Upper lobe of left lung (tissue), 6 donors: ENCODE data around the gene ITGA8. TPM values are rescaled to one million over a fixed set of nuclear protein-coding genes. Genes with fewer than 3 reads are reported as not detected.

Source experiments
- ATAC-seq, 2 donors: fragments of 200-7000 bp; cut with Tn5 transposase; one replicate each; pipeline ENCODE4 v1.9.1; 2022; ENCODE audit warnings: mild to moderate bottlenecking in 2 of 2, moderate library complexity in 2 of 2; ENCODE audit not compliant: low FRiP score in 2 of 2
- DNase-seq, 2 donors: peaks; one replicate each; pipeline ENCODE4 v3.0.0-alpha.2; 2019 to 2020
- H3K27ac ChIP-seq, 4 donors: fragments of 200-600 bp; sonication (generic); one replicate each; pipeline ENCODE4 v1.5.1; 2016 to 2019
- H3K27me3 ChIP-seq, 4 donors: fragments of 200-600 bp; sonication (generic); one replicate each; pipeline ENCODE4 v1.5.1; 2017 to 2019
- H3K36me3 ChIP-seq, 4 donors: fragments of 200-600 bp; sonication (generic); one replicate each; pipeline ENCODE4 v1.5.1; 2016 to 2019
- H3K4me1 ChIP-seq, 4 donors: fragments of 200-600 bp; sonication (generic); one replicate each; pipeline ENCODE4 v1.5.1; 2018 to 2019
- H3K4me3 ChIP-seq, 4 donors: fragments of 200-600 bp; sonication (generic); one replicate each; pipeline ENCODE4 v1.5.1; 2017 to 2019; ENCODE audit warnings: mild to moderate bottlenecking in 2 of 4, moderate library complexity in 1 of 4
- H3K9me3 ChIP-seq, 4 donors: fragments of 200-600 bp; sonication (generic); one replicate each; pipeline ENCODE4 v1.5.1; 2018 to 2019
- CTCF ChIP-seq, 6 experiments: fragments of 450-650 bp in 4 of 6; fragments of 200-600 bp in 2 of 6; sonication (generic) in 2 of 6; IDR thresholded peaks; one replicate each; pipeline ENCODE4 v1.5.1; 2016 to 2019; ENCODE audit warnings: antibody characterized with exemption in 6 of 6
- EP300 ChIP-seq, 4 donors: sonication (generic); formaldehyde crosslinking; IDR thresholded peaks; one replicate each; pipeline ENCODE4 v1.5.1; 2017; ENCODE audit warnings: antibody characterized with exemption in 4 of 4, control low read depth in 2 of 4
- POLR2A ChIP-seq, 4 donors: fragments of 450-650 bp; IDR thresholded peaks; one replicate each; pipeline ENCODE4 v1.5.1; 2016 to 2017; ENCODE audit warnings: antibody characterized with exemption in 4 of 4, mild to moderate bottlenecking in 2 of 4
- POLR2AphosphoS5 ChIP-seq, 2 donors: sonication (generic); formaldehyde crosslinking; IDR thresholded peaks; one replicate each; pipeline ENCODE4 v1.5.1; 2017; ENCODE audit warnings: antibody characterized with exemption in 2 of 2
- WGBS, 2 donors: methylation state at CpG; one replicate each; pipeline ENCODE4 v1.1.5; 2017 to 2018; 5-methylcytosine and 5-hydroxymethylcytosine counted together
- total RNA-seq, 6 donors: library from RNA; depleted of rRNA in 4 of 6; stranded (reverse); fragments of >200 nt in 4 of 6; gene quantifications; one replicate each; pipeline versions ENCODE4 v1.1.0 to v1.2.1, GENCODE V29; 2016 to 2021
- donor health status: DM: no; HTN: no; CAD: no; lungs with moderate emphysema.
- donor health status: DM: no; HTN: yes; CAD: no; lungs with severe emphysema.

ITGA8 gene
- total RNA-seq, 6 donors from 2014 or later: 18.2 to 40.3 (median 26.4) TPM

- TF ChIP-seq POLR2AphosphoS5 (IDR thresholded peaks at IDR 0.05) (no peak), CTCF (IDR thresholded peaks at IDR 0.05) (no peak), EP300 (IDR thresholded peaks at IDR 0.05) (no peak), POLR2A (IDR thresholded peaks at IDR 0.05) (no peak)
- ATAC-seq: no peak
- no peaks in the 10 kb centered on the region for H3K9me3 ChIP-seq
Measured at GRCh38 chr10:15759265-15759664, 39.5 kb upstream of the ITGA8 start.

DNA sequence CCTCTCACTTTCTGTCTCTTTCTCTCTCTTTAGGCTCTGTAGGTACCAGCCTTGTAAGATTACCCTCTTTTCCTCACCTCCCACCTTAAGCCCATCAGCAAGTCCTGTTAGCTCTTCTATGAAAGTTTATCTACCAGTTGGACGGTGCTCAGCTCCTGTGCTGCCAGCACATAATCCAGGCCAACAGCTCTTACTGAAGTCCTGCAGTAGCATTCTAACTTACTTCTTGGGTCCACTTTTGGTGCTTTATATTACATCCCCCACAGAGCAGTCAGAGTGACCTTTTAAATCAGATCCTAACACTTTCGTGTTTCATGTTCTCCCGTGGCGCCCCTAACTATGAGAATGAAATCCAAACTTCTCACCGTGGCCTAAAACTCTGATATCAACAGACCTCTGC is 38.9 kb upstream of the ITGA8 start:
- ATAC-seq (no peak), DNase-seq (no peak)
- WGBS, 2 donors: 84 to 87% methylated on average over 5 of the region's 5 CpGs
- no peaks in the 10 kb centered on the region for H3K9me3 ChIP-seq
- no peak for TF ChIP-seq POLR2AphosphoS5 (IDR thresholded peaks at IDR 0.05)
- TF ChIP-seq CTCF (IDR thresholded peaks at IDR 0.05): no peak
- TF ChIP-seq POLR2A (IDR thresholded peaks at IDR 0.05): no peak
- TF ChIP-seq EP300 (IDR thresholded peaks at IDR 0.05): no peak
- H3K27ac ChIP-seq: no peak overlapping the region
- no peaks in the 10 kb centered on the region for H3K4me1 ChIP-seq
- H3K36me3 ChIP-seq: no peaks in the 10 kb centered on the region
- no peak overlapping the region for H3K4me3 ChIP-seq
- H3K27me3 ChIP-seq: no peaks in the 10 kb centered on the region

More at GRCh38 chr10:15759265-15759664, 39.5 kb upstream of the ITGA8 start:
- no peak overlapping the region for H3K27ac ChIP-seq
- no peaks in the 10 kb centered on the region for H3K27me3 ChIP-seq
- no peak for DNase-seq
- no peaks in the 10 kb centered on the region for H3K4me1 ChIP-seq
- H3K4me3 ChIP-seq: no peak overlapping the region
- no peaks in the 10 kb centered on the region for H3K36me3 ChIP-seq

DNA sequence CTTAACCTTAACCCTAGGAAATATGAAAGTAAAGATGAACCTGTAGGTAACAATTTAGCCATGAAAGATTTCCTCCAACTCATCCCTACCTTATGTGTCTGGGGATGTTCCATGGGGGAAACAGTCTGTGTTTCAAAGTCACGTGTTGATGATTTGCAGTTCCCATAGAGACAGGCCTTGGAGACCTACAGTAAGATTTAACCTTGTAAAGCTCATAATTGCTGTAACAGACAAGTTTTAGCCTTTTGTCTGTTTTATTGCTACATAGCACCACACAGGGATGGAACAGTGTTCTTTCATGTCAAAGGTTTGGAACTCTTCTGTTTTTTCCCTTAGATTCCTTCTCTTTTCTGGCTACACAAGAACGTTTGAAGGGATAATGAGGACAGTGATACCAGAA is 35.2 kb upstream of the ITGA8 start:
- WGBS, 2 donors: 54 to 56% methylated on average over 2 of the region's 2 CpGs
- TF ChIP-seq POLR2AphosphoS5 (IDR thresholded peaks at IDR 0.05) (no peak), CTCF (IDR thresholded peaks at IDR 0.05) (no peak), EP300 (IDR thresholded peaks at IDR 0.05) (no peak), POLR2A (IDR thresholded peaks at IDR 0.05) (no peak)

DNA sequence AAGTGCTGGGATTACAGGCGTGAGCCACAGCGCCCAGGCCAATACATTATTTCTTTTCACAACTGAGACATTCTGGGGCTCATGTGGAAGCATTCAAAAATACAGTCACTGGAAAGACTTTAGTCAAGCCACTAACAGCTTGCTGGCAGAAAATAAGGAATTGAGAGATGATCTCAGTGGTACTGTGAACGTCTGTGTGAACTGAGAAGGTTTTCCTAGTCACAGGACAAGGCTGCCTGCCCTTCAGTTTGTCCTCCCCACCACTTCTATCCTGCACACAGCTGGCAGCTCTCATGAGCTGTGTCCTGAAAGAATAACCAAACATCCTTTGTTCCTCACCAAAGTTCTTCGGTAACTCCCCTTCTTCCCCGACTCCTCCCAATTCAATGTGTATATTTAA is 31.3 kb upstream of the ITGA8 start:
- DNase-seq (no peak), ATAC-seq (no peak)
- no peaks in the 10 kb centered on the region for H3K27me3 ChIP-seq
- H3K27ac ChIP-seq: no peak overlapping the region
- no peak for TF ChIP-seq EP300 (IDR thresholded peaks at IDR 0.05)
- no peak for TF ChIP-seq POLR2AphosphoS5 (IDR thresholded peaks at IDR 0.05)
- no peak for TF ChIP-seq POLR2A (IDR thresholded peaks at IDR 0.05)
- TF ChIP-seq CTCF (IDR thresholded peaks at IDR 0.05): no peak
- no peaks in the 10 kb centered on the region for H3K9me3 ChIP-seq
- no peaks in the 10 kb centered on the region for H3K4me1 ChIP-seq
- H3K36me3 ChIP-seq: no peaks in the 10 kb centered on the region
- WGBS, 2 donors: 71 to 80% methylated on average over 5 of the region's 5 CpGs
- H3K4me3 ChIP-seq: no peak overlapping the region

More for the DNA sequence above, 35.2 kb upstream of the ITGA8 start:
- ATAC-seq (no peak), DNase-seq (no peak)
- H3K27ac ChIP-seq: no peak overlapping the region
- H3K36me3 ChIP-seq: no peaks in the 10 kb centered on the region
- no peaks in the 10 kb centered on the region for H3K4me1 ChIP-seq
- H3K4me3 ChIP-seq: no peak overlapping the region
- H3K9me3 ChIP-seq: no peaks in the 10 kb centered on the region
- H3K27me3 ChIP-seq: no peaks in the 10 kb centered on the region

- Histone ChIP-seq H3K4me1 (no peaks in the 10 kb centered on the region), H3K4me3 (no peak overlapping the region), H3K36me3 (no peaks in the 10 kb centered on the region), H3K27ac (peak overlapping the region in 1 of 4 donors; percentile 34), H3K9me3 (no peaks in the 10 kb centered on the region), H3K27me3 (no peaks in the 10 kb centered on the region)
- DNase-seq: no peak
- ATAC-seq: peak in 1 of 2 donors; percentile 29
- WGBS, 2 donors: 32 to 57% methylated on average over 3 of the region's 3 CpGs
- TF ChIP-seq CTCF (IDR thresholded peaks at IDR 0.05) (no peak), EP300 (IDR thresholded peaks at IDR 0.05) (no peak), POLR2A (IDR thresholded peaks at IDR 0.05) (no peak)
Measured at GRCh38 chr10:15748126-15748525, 28.4 kb upstream of the ITGA8 start.
